NCI-H146 treated with DMSO at 0.1 percent for 48 hours (cell line): ENCODE data around the gene TNK2.
A peak's percentile ranks its signal among the peaks of the same experiment; 100 is the strongest.
"Not testable (repeated sequence)": the region's sequence is repeated elsewhere in the genome, so short reads cannot be mapped to it uniquely, and the experiment has no call there.

Experiments
- DNase-seq: peaks from one replicate; lab custom pipeline; 2025; ENCODE audit not compliant: unreplicated experiment; lab: John Stamatoyannopoulos, UW

TNK2 gene

GRCh38 chr3:195918176-195918575 is 9.8 kb upstream of the TNK2 start:
- no peak for DNase-seq

GRCh38 chr3:195916991-195917390 is 8.6 kb upstream of the TNK2 start:
- no peak for DNase-seq

- DNase-seq = no peak
Measured at GRCh38 chr3:195916291-195916690, 7.9 kb upstream of the TNK2 start.

GRCh38 chr3:195914648-195915473 is 6.5 kb upstream of the TNK2 start:
- DNase-seq = no peak

- DNase-seq = not testable (repeated sequence)
Measured at GRCh38 chr3:195914146-195914545, 5.8 kb upstream of the TNK2 start.

GRCh38 chr3:195913382-195913781 is 5.0 kb upstream of the TNK2 start:
- DNase-seq = no peak

- DNase-seq = no peak
Measured at GRCh38 chr3:195911946-195912270, 3.6 kb upstream of the TNK2 start.

- no peak for DNase-seq
Measured at GRCh38 chr3:195911041-195911945, 2.9 kb upstream of the TNK2 start.

- DNase-seq = no peak
Measured at GRCh38 chr3:195910499-195910845, 2.1 kb upstream of the TNK2 start.

- DNase-seq = peak; percentile 42
Measured at GRCh38 chr3:195909644-195910498, 1.5 kb upstream of the TNK2 start.

GRCh38 chr3:195908694-195909581 is 587 bp upstream of the TNK2 start:
- no peak for DNase-seq

GRCh38 chr3:195907684-195907933 is 742 bp downstream of the TNK2 start:
- DNase-seq = no peak

GRCh38 chr3:195906865-195907683 is 1.3 kb downstream of the TNK2 start:
- DNase-seq = no peak

GRCh38 chr3:195905970-195906864 is 2.1 kb downstream of the TNK2 start:
- DNase-seq = no peak

GRCh38 chr3:195904368-195904767 is 4.0 kb downstream of the TNK2 start:
- DNase-seq = no peak

- DNase-seq = no peak
Measured at GRCh38 chr3:195903950-195904290, 4.4 kb downstream of the TNK2 start.

GRCh38 chr3:195902634-195903033 is 5.7 kb downstream of the TNK2 start:
- not testable (repeated sequence) for DNase-seq

GRCh38 chr3:195901836-195902585 is 6.3 kb downstream of the TNK2 start:
- DNase-seq = not testable (repeated sequence)
